Fibroblast of lung (primary cell): ENCODE data around the gene FYB2. TPM values are rescaled to one million over a fixed set of nuclear protein-coding genes. Genes with fewer than 3 reads are reported as not detected.

Experiments used
- DNase-seq, 2 donors: peaks; one replicate each; pipeline versions ENCODE4 v3.0.0 to v3.0.0-alpha.2; 2010; ENCODE audit warnings: low read depth in 2 of 2
- H2AFZ ChIP-seq: 2 replicates; pipeline ENCODE4 v1.5.1; 2012; ENCODE audit warnings: low read length, control low read depth, inconsistent platforms
- H3K27ac ChIP-seq: 2 replicates; pipeline ENCODE4 v1.5.1; 2011; ENCODE audit warnings: low read length, control low read depth; ENCODE audit not compliant: insufficient read depth
- H3K27me3 ChIP-seq: 2 replicates; pipeline ENCODE4 v1.5.1; 2011; ENCODE audit warnings: mild to moderate bottlenecking, low read length; ENCODE audit not compliant: control insufficient read depth, insufficient read depth
- H3K36me3 ChIP-seq: 2 replicates; pipeline ENCODE4 v1.5.1; 2011; ENCODE audit warnings: low read length; ENCODE audit not compliant: control insufficient read depth, insufficient read depth
- H3K4me1 ChIP-seq: 2 replicates; pipeline ENCODE4 v1.5.1; 2011; ENCODE audit warnings: low read length; ENCODE audit not compliant: control insufficient read depth, insufficient read depth; ENCODE audit errors: extremely low read depth
- H3K4me2 ChIP-seq: 2 replicates; pipeline ENCODE4 v1.5.1; 2011; ENCODE audit warnings: low read length, control low read depth; ENCODE audit not compliant: insufficient read depth; ENCODE audit errors: extremely low read depth
- H3K4me3 ChIP-seq, 4 experiments: fragments of 200-600 bp in 1 of 4; sonication (generic) in 1 of 4; replicated peaks in 1 of 4; 2 replicates each; pipeline ENCODE4 v1.5.1; 2011 to 2016; ENCODE audit warnings: low read length in 4 of 4, low read depth in 3 of 4, mild to moderate bottlenecking in 3 of 4, control low read depth in 2 of 4, inconsistent platforms in 1 of 4, mixed read lengths in 1 of 4; ENCODE audit not compliant: insufficient read depth in 1 of 4; ENCODE audit errors: control extremely low read depth in 1 of 4
- H3K79me2 ChIP-seq: 2 replicates; pipeline ENCODE4 v1.5.1; 2012; ENCODE audit warnings: mild to moderate bottlenecking, low read length, inconsistent platforms; ENCODE audit not compliant: control insufficient read depth, insufficient read depth
- H3K9ac ChIP-seq: 2 replicates; pipeline ENCODE4 v1.5.1; 2011; ENCODE audit warnings: mild to moderate bottlenecking, low read length, control low read depth; ENCODE audit not compliant: insufficient read depth
- H3K9me3 ChIP-seq: 2 replicates; pipeline ENCODE4 v1.5.1; 2012; ENCODE audit warnings: low read depth, low read length; ENCODE audit not compliant: control insufficient read depth, insufficient read depth
- H4K20me1 ChIP-seq: 2 replicates; pipeline ENCODE4 v1.5.1; 2011; ENCODE audit warnings: low read length; ENCODE audit not compliant: control insufficient read depth, insufficient read depth; ENCODE audit errors: extremely low read depth
- CTCF ChIP-seq, 2 donors: IDR thresholded peaks in 1 of 2; conservative IDR thresholded peaks in 1 of 2; 1 replicate in 1 of 2; 2 replicates in 1 of 2; pipeline ENCODE4 v1.5.1; 2011 to 2012; ENCODE audit warnings: low read length in 2 of 2, control low read depth in 1 of 2, inconsistent platforms in 1 of 2, low read depth in 1 of 2, mild to moderate bottlenecking in 1 of 2
- EZH2 ChIP-seq: IDR thresholded peaks from 2 replicates; pipeline ENCODE4 v1.5.1; 2012; ENCODE audit warnings: low read length, control low read depth, mild to moderate bottlenecking; ENCODE audit errors: missing control alignments
- polyA plus RNA-seq, 2 donors: library from polyadenylated mRNA; depleted of rRNA in 1 of 2; stranded (reverse) in 1 of 2; unstranded in 1 of 2; fragments of >200 nt; gene quantifications; 2 replicates each; pipeline ENCODE4 v1.2.1, GENCODE V29; 2011 to 2012; ENCODE audit warnings: missing spikeins in 1 of 2
- total RNA-seq: library from RNA; depleted of rRNA; stranded (reverse); fragments of >200 nt; gene quantifications from 2 replicates; pipeline ENCODE4 v1.2.1, GENCODE V29; 2014

The FYB2 gene
- total and polyA plus RNA-seq, 2 donors (not counting 1 experiment from before 2014, with no cell fraction given) = not detected

- TF ChIP-seq CTCF (conservative IDR thresholded peaks at IDR 0.05 in 1 of 2, IDR thresholded peaks at IDR 0.05 in 1 of 2; ENCODE audit: low read depth in 1 of 2, low read length in 2 of 2) (no peak), EZH2 (no peak)
- Histone ChIP-seq H3K79me2 (no peaks in the 10 kb centered on the region), H3K9ac (no peak overlapping the region), H3K4me3 (no peak overlapping the region), H3K4me1 (peaks cover 2% of the 10 kb centered on the region), H3K9me3 (no peaks in the 10 kb centered on the region), H2AFZ (no peak overlapping the region), H3K4me2 (no peak overlapping the region), H3K27me3 (peaks cover 4% of the 10 kb centered on the region), H3K27ac (no peak overlapping the region), H3K36me3 (no peaks in the 10 kb centered on the region), H4K20me1 (no peaks in the 10 kb centered on the region)
- no peak for DNase-seq
Measured at GRCh38 chr1:56816909-56817308, 2.3 kb downstream of the FYB2 start.

- DNase-seq = no peak
- Histone ChIP-seq H3K27me3 (peaks cover 4% of the 10 kb centered on the region), H2AFZ (no peak overlapping the region), H3K36me3 (no peaks in the 10 kb centered on the region), H3K4me2 (no peak overlapping the region), H3K9me3 (no peaks in the 10 kb centered on the region), H3K27ac (no peak overlapping the region), H4K20me1 (no peaks in the 10 kb centered on the region), H3K4me1 (peaks cover 2% of the 10 kb centered on the region), H3K79me2 (no peaks in the 10 kb centered on the region), H3K4me3 (no peak overlapping the region), H3K9ac (no peak overlapping the region)
- no peak for TF ChIP-seq EZH2
- TF ChIP-seq CTCF (conservative IDR thresholded peaks at IDR 0.05 in 1 of 2, IDR thresholded peaks at IDR 0.05 in 1 of 2; ENCODE audit: low read depth in 1 of 2, low read length in 2 of 2) = no peak
Measured at GRCh38 chr1:56816264-56816663, 2.9 kb downstream of the FYB2 start.

DNA sequence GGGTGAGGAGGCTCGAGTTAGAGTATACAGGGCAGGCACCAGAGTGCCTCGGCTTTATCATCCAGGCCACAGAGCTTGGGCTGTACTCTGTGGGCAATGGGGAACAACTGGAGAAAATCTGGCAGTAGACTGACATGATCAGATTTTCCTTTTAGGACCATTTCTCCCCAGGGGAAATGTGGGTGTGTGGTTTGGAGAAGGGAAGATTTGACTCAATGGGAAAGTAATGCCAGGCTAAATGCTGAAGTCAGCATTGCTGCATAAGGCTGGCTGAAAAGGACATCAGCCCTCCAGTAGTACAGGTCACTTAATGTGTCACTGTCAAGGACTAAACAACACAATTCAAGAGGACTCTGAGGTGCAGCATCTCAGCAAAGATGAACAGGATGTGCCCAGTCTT, 5.0 kb downstream of the FYB2 start:
- Histone ChIP-seq H4K20me1 (no peaks in the 10 kb centered on the region), H3K4me3 (no peak overlapping the region), H3K36me3 (no peaks in the 10 kb centered on the region), H3K4me1 (no peaks in the 10 kb centered on the region), H2AFZ (no peak overlapping the region), H3K27me3 (peaks cover 4% of the 10 kb centered on the region), H3K4me2 (no peak overlapping the region), H3K9ac (no peak overlapping the region), H3K9me3 (no peaks in the 10 kb centered on the region), H3K27ac (no peak overlapping the region), H3K79me2 (no peaks in the 10 kb centered on the region)
- no peak for DNase-seq
- TF ChIP-seq CTCF (conservative IDR thresholded peaks at IDR 0.05 in 1 of 2, IDR thresholded peaks at IDR 0.05 in 1 of 2; ENCODE audit: low read depth in 1 of 2, low read length in 2 of 2) = no peak
- no peak for TF ChIP-seq EZH2
